MCF 10A (cell line): Measurements from ENCODE around the gene MRPL4. TPM values are rescaled to one million over a fixed set of nuclear protein-coding genes. Genes with fewer than 3 reads are reported as not detected.

ENCODE experiments used
- BruUV-seq: library from RNA; stranded (reverse); fragments of 400-500 nt; replicated peaks from 2 replicates; lab custom pipeline; 2021; lab: Mats Ljungman, UMichigan
- CTCF ChIA-PET: fragments of 300-600 bp; sonication (Branson Sonifier 250); formaldehyde crosslinking; extraction: SDS; loops from one replicate; lab custom pipeline; 2021; ENCODE audit warnings: antibody characterized with exemption, inconsistent platforms; lab: Yijun Ruan, JAX
- POLR2A ChIA-PET: fragments of 300-600, 350-650 bp; sonication (Branson Sonifier 250); formaldehyde crosslinking; extraction: SDS; loops from one replicate; lab custom pipeline; 2020; ENCODE audit warnings: antibody characterized with exemption, inconsistent platforms; lab: Yijun Ruan, JAX
- DNase-seq: peaks from one replicate; pipeline ENCODE4 v3.0.0-alpha.2; 2018; ENCODE audit not compliant: unreplicated experiment
- H3K27ac Mint-ChIP-seq: one replicate; pipeline ENCODE4 v1.8.0; 2022; ENCODE audit warnings: mild to moderate bottlenecking, low read depth, mixed read lengths; ENCODE audit not compliant: unreplicated experiment
- H3K27me3 Mint-ChIP-seq: one replicate; pipeline ENCODE4 v1.8.0; 2022; ENCODE audit warnings: mixed read lengths; ENCODE audit not compliant: insufficient read depth, unreplicated experiment
- H3K36me3 Mint-ChIP-seq: one replicate; pipeline ENCODE4 v1.8.0; 2022; ENCODE audit warnings: mild to moderate bottlenecking, moderate library complexity, mixed read lengths; ENCODE audit not compliant: insufficient read depth, unreplicated experiment
- H3K4me1 Mint-ChIP-seq: one replicate; pipeline ENCODE4 v1.8.0; 2022; ENCODE audit warnings: mixed read lengths; ENCODE audit not compliant: insufficient read depth, unreplicated experiment
- H3K4me3 Mint-ChIP-seq: one replicate; pipeline ENCODE4 v1.8.0; 2022; ENCODE audit warnings: mild to moderate bottlenecking, moderate library complexity, mixed read lengths; ENCODE audit not compliant: unreplicated experiment
- H3K9me3 Mint-ChIP-seq: one replicate; pipeline ENCODE4 v1.8.0; 2022; ENCODE audit warnings: mixed read lengths; ENCODE audit not compliant: unreplicated experiment
- CTCF ChIP-seq: fragments of 200-600 bp; IDR thresholded peaks from one replicate; pipeline ENCODE4 v1.8.0; 2022; ENCODE audit warnings: antibody characterized with exemption, mild to moderate bottlenecking; ENCODE audit not compliant: unreplicated experiment
- intact Hi-C: fragments of 100-400 bp; cut with micrococcal nuclease; formaldehyde crosslinking; loops from 2 replicates; pipeline ENCODE4 v1.14.1; 2022
- total RNA-seq: library from RNA; stranded (reverse); gene quantifications from 2 replicates; pipeline ENCODE4 v1.2.3, GENCODE V29; 2022

The MRPL4 gene
- total RNA-seq, 1 experiment from 2014 or later, result 120 TPM

GRCh38 chr19:10292789-10293636 is 41.0 kb downstream of the MRPL4 start:
- Mint-ChIP-seq H3K9me3 (no peaks in the 10 kb centered on the region), H3K27ac (no peak overlapping the region), H3K36me3 (peaks cover 17% of the 10 kb centered on the region), H3K4me3 (peak overlapping the region; percentile 79), H3K27me3 (no peaks in the 10 kb centered on the region), H3K4me1 (peaks cover 15% of the 10 kb centered on the region)
- POLR2A ChIA-PET, result no interaction called here
- TF ChIP-seq CTCF, result no peak
- CTCF ChIA-PET, result interaction anchor here (1.2 kb wide), 1 partner anchor 22 kb away, joined by 3 read pairs; the partner anchor contains the start of gene ICAM1
- intact Hi-C loops, result no loop called here
- DNase-seq, result no peak
- BruUV-seq, result no TSS peak

- intact Hi-C loops, result no loop called here
- CTCF ChIA-PET, result no interaction called here
- BruUV-seq, result no TSS peak
These were observed 41.8 kb downstream of the MRPL4 start for GRCh38 chr19:10293637-10294367.

GRCh38 chr19:10294368-10294697 is 42.3 kb downstream of the MRPL4 start:
- Mint-ChIP-seq H3K4me1 (peaks cover 9% of the 10 kb centered on the region), H3K27me3 (no peaks in the 10 kb centered on the region), H3K4me3 (no peak overlapping the region), H3K36me3 (peaks cover 17% of the 10 kb centered on the region), H3K27ac (no peak overlapping the region), H3K9me3 (no peaks in the 10 kb centered on the region)
- no TSS peak for BruUV-seq
- ChIA-PET CTCF (no interaction called here), POLR2A (no interaction called here)
- no peak for TF ChIP-seq CTCF
- no peak for DNase-seq
- intact Hi-C loops, result no loop called here

More at GRCh38 chr19:10293637-10294367, 41.8 kb downstream of the MRPL4 start:
- no peak overlapping the region for H3K27ac Mint-ChIP-seq
- POLR2A ChIA-PET, result no interaction called here
- no peak for TF ChIP-seq CTCF
- DNase-seq, result no peak
- no peak overlapping the region for H3K4me3 Mint-ChIP-seq
- no peaks in the 10 kb centered on the region for H3K9me3 Mint-ChIP-seq
- H3K36me3 Mint-ChIP-seq, result peaks cover 17% of the 10 kb centered on the region
- H3K27me3 Mint-ChIP-seq, result no peaks in the 10 kb centered on the region
- H3K4me1 Mint-ChIP-seq, result peaks cover 11% of the 10 kb centered on the region

- H3K27ac Mint-ChIP-seq, result no peak overlapping the region
- H3K9me3 Mint-ChIP-seq, result no peaks in the 10 kb centered on the region
- intact Hi-C loops, result no loop called here
- no TSS peak for BruUV-seq
- no peaks in the 10 kb centered on the region for H3K27me3 Mint-ChIP-seq
- CTCF ChIA-PET, result interaction anchor here (0.6 to 1.0 kb wide), 2 partner anchors 26 to 118 kb away, joined by 3 to 5 read pairs; no protein-coding TSS in a partner anchor
- TF ChIP-seq CTCF, result no peak
- H3K4me1 Mint-ChIP-seq, result peaks cover 5% of the 10 kb centered on the region
- POLR2A ChIA-PET, result no interaction called here
- DNase-seq, result no peak
- peaks cover 17% of the 10 kb centered on the region for H3K36me3 Mint-ChIP-seq
- no peak overlapping the region for H3K4me3 Mint-ChIP-seq
These were observed 43.4 kb downstream of the MRPL4 start for GRCh38 chr19:10295305-10295846.
